Vagina (tissue), 2 donors: ENCODE measurements around the gene USP53. TPM values are rescaled to one million over a fixed set of nuclear protein-coding genes. Genes with fewer than 3 reads are reported as not detected.

ENCODE experiments used
- DNase-seq, 2 donors: peaks; one replicate each; pipeline ENCODE4 v3.0.0-alpha.2; 2017; ENCODE audit errors: extremely low spot score in 2 of 2
- H3K27ac ChIP-seq: fragments of 200-600 bp; sonication (generic); one replicate; pipeline ENCODE4 v1.5.1; 2019
- H3K27me3 ChIP-seq: fragments of 200-600 bp; sonication (generic); one replicate; pipeline ENCODE4 v1.5.1; 2019
- H3K36me3 ChIP-seq, 2 donors: fragments of 200-600 bp; sonication (generic); one replicate each; pipeline ENCODE4 v1.5.1; 2017 to 2019
- H3K4me1 ChIP-seq: fragments of 200-600 bp; sonication (generic); one replicate; pipeline ENCODE4 v1.5.1; 2019
- H3K4me3 ChIP-seq, 2 donors: fragments of 200-600 bp; sonication (generic); 1 replicate in 1 of 2; 2 replicates in 1 of 2; pipeline ENCODE4 v1.5.1; 2016 to 2019
- H3K9me3 ChIP-seq: fragments of 200-600 bp; sonication (generic); one replicate; pipeline ENCODE4 v1.5.1; 2019
- POLR2A ChIP-seq, 2 donors: fragments of 450-650 bp; IDR thresholded peaks; one replicate each; pipeline ENCODE4 v1.6.1; 2017; ENCODE audit warnings: antibody characterized with exemption in 2 of 2, mild to moderate bottlenecking in 2 of 2, moderate library complexity in 2 of 2
- POLR2AphosphoS5 ChIP-seq, 2 donors: sonication (generic); formaldehyde crosslinking; IDR thresholded peaks; one replicate each; pipeline ENCODE4 v1.9.0; 2017; ENCODE audit warnings: antibody characterized with exemption in 2 of 2, mild to moderate bottlenecking in 2 of 2, low read depth in 1 of 2; ENCODE audit not compliant: insufficient read depth in 1 of 2
- intact Hi-C: fragments of 100-400 bp; cut with DNase I; formaldehyde crosslinking; loops from one replicate; pipeline ENCODE4 v1.15.1; 2023
- total RNA-seq: library from RNA; depleted of rRNA; stranded (reverse); fragments of >200 nt; gene quantifications from one replicate; pipeline ENCODE4 v1.2.3, GENCODE V29; 2016
- TF ChIP-seq, protein P1 (sequence below), 3 experiments: fragments of 450-650 bp in 2 of 3; fragments of 200-600 bp in 1 of 3; sonication (generic) in 1 of 3; IDR thresholded peaks; one replicate each; pipeline ENCODE4 v1.5.1; 2017 to 2019; ENCODE audit warnings: antibody characterized with exemption in 3 of 3, mild to moderate bottlenecking in 2 of 3, moderate library complexity in 2 of 3

USP53 gene
- total RNA-seq, 1 donor from 2014 or later, result 53.5 TPM

DNA sequence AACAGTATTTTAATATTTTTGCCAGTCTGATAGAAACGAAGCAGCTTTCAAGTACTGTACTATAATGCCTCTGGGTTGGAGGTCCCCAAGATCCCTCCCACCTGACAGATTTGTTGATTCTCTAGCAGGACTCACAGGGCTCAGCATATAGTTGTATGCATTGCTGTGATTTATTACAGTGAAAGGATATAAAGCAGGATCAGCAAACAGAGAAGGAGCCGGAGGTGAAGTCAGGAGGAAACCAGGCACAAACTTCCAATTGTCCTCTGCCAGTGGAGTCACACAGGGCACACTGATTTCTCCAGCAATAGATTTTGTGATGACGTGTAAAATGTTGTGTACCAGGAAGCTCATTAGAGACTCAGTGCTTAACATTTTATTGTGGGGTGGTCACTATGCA, 19.0 kb downstream of the USP53 start:
- Histone ChIP-seq H3K36me3 (peaks cover 0 to 11% of the 10 kb centered on the region in 2 donors), H3K4me3 (no peak overlapping the region), H3K27ac (no peak overlapping the region), H3K4me1 (peaks cover 9% of the 10 kb centered on the region), H3K9me3 (no peaks in the 10 kb centered on the region), H3K27me3 (no peaks in the 10 kb centered on the region)
- TF ChIP-seq, protein P1, sequence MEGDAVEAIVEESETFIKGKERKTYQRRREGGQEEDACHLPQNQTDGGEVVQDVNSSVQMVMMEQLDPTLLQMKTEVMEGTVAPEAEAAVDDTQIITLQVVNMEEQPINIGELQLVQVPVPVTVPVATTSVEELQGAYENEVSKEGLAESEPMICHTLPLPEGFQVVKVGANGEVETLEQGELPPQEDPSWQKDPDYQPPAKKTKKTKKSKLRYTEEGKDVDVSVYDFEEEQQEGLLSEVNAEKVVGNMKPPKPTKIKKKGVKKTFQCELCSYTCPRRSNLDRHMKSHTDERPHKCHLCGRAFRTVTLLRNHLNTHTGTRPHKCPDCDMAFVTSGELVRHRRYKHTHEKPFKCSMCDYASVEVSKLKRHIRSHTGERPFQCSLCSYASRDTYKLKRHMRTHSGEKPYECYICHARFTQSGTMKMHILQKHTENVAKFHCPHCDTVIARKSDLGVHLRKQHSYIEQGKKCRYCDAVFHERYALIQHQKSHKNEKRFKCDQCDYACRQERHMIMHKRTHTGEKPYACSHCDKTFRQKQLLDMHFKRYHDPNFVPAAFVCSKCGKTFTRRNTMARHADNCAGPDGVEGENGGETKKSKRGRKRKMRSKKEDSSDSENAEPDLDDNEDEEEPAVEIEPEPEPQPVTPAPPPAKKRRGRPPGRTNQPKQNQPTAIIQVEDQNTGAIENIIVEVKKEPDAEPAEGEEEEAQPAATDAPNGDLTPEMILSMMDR (IDR thresholded peaks at IDR 0.05), result no peak
- TF ChIP-seq POLR2AphosphoS5 (IDR thresholded peaks at IDR 0.05; ENCODE audit: insufficient read depth in 1 of 2, low read depth in 1 of 2) (no peak), POLR2A (IDR thresholded peaks at IDR 0.05) (no peak)
- DNase-seq, result no peak
- intact Hi-C loops, result no loop called here

DNA sequence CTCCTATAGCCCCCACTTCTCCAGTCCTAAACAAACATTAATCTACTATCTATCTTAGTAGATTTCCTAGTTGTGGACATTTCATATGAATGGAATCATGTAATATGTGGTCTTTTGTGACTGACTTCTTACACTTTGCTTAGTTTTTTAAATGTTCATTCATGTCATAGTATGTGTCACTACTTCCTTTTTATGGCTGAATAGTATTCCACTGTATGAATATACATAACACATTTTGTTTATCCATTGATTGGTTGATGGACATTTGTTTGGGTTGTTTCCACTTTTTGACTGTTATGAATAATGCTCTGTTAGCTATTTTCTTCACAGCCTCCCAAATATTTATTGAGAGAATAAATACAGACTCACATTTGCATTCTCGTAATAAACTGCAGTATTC, 19.8 kb downstream of the USP53 start:
- no peak for DNase-seq
- no peaks in the 10 kb centered on the region for H3K9me3 ChIP-seq
- H3K4me1 ChIP-seq, result peaks cover 9% of the 10 kb centered on the region
- intact Hi-C loops, result no loop called here
- H3K27ac ChIP-seq, result no peak overlapping the region
- TF ChIP-seq, protein P1 (IDR thresholded peaks at IDR 0.05), result no peak
- TF ChIP-seq POLR2A (IDR thresholded peaks at IDR 0.05) (no peak), POLR2AphosphoS5 (IDR thresholded peaks at IDR 0.05; ENCODE audit: insufficient read depth in 1 of 2, low read depth in 1 of 2) (no peak)
- no peak overlapping the region for H3K4me3 ChIP-seq
- peaks cover 0 to 14% of the 10 kb centered on the region in 2 donors for H3K36me3 ChIP-seq
- no peaks in the 10 kb centered on the region for H3K27me3 ChIP-seq

DNA sequence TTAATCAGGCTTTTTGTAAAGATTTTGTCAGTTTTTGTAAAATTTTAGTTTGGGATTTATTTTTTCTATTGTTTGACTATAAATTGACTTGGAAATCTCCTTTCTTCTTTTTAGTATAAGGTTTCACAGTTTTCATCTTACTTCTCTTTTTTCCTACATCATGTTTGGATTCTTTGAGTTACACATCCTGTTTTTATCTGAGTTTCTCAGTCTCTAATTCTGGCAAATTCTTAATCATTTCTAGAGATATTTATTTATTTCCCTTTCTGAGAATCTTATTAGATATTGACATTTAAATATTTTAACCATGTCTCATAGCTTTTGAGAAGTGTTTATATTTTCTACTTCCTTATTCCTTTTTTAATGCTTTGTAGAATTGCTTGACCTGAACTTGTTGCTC, 20.7 kb downstream of the USP53 start:
- TF ChIP-seq, protein P1 (IDR thresholded peaks at IDR 0.05), result no peak
- TF ChIP-seq POLR2AphosphoS5 (IDR thresholded peaks at IDR 0.05; ENCODE audit: insufficient read depth in 1 of 2, low read depth in 1 of 2), result no peak
- TF ChIP-seq POLR2A (IDR thresholded peaks at IDR 0.05), result no peak
- Histone ChIP-seq H3K9me3 (no peaks in the 10 kb centered on the region), H3K27ac (no peak overlapping the region), H3K4me1 (peaks cover 9% of the 10 kb centered on the region), H3K4me3 (no peak overlapping the region), H3K36me3 (peaks cover 0 to 14% of the 10 kb centered on the region in 2 donors), H3K27me3 (no peaks in the 10 kb centered on the region)
- DNase-seq, result no peak
- intact Hi-C loops, result no loop called here

DNA sequence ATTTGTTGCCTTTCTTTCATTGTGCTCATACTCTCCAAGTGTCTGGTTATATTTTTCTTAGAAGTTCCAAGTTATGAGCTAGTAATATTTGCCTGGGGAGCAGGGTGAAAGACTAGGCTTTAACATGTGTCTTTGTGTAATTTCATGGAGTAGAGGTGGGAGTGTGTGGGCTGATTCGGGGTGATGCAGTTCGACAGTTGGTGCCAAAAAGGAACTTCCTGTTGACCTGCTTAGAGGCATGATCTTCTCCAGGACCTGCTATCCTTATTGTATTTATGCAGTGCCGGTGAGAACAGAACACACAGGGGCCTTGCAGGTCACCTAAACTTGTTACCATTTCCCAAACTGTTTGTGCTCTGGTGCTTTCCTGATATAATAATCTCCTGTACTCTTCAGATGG, 21.2 kb downstream of the USP53 start:
- Histone ChIP-seq H3K27ac (no peak overlapping the region), H3K4me1 (peaks cover 9% of the 10 kb centered on the region), H3K36me3 (peaks cover 0 to 14% of the 10 kb centered on the region in 2 donors), H3K4me3 (no peak overlapping the region), H3K9me3 (no peaks in the 10 kb centered on the region), H3K27me3 (no peaks in the 10 kb centered on the region)
- TF ChIP-seq, protein P1 (IDR thresholded peaks at IDR 0.05), result no peak
- TF ChIP-seq POLR2A (IDR thresholded peaks at IDR 0.05), result no peak
- no peak for DNase-seq
- intact Hi-C loops, result no loop called here

DNA sequence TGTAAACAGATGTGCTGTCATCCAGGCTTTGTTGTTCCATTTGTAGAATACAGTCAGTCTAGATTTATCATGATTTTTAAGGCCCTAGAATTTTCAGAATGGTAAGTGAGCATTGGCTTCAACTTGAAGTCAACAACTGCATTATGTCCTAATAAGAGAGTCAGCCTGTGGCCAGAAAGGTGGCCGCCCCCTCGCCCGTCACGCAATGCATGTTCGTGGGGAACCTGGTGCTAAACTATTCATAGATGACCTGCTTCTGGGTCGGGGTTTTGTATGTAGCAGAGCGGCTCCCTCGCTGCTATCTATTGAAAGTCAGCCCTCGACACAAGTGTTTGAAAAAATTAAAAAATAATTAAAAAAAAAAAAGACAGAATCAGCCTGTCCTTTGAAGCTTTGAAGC, 24.7 kb downstream of the USP53 start:
- H3K4me3 ChIP-seq, result no peak overlapping the region
- no peak overlapping the region for H3K27ac ChIP-seq
- TF ChIP-seq POLR2AphosphoS5 (IDR thresholded peaks at IDR 0.05; ENCODE audit: insufficient read depth in 1 of 2, low read depth in 1 of 2) (no peak), POLR2A (IDR thresholded peaks at IDR 0.05) (no peak)
- TF ChIP-seq, protein P1 (IDR thresholded peaks at IDR 0.05), result no peak
- intact Hi-C loops, result no loop called here
- H3K27me3 ChIP-seq, result no peaks in the 10 kb centered on the region
- peaks cover 9% of the 10 kb centered on the region for H3K4me1 ChIP-seq
- no peaks in the 10 kb centered on the region for H3K9me3 ChIP-seq
- DNase-seq, result no peak
- peaks cover 0 to 30% of the 10 kb centered on the region in 2 donors for H3K36me3 ChIP-seq
